Thyroid gland (tissue), 4 donors: ENCODE measurements around the gene STYK1. TPM values are rescaled to one million over a fixed set of nuclear protein-coding genes. Genes with fewer than 3 reads are reported as not detected.

Source experiments
- DNase-seq, 2 donors: peaks; one replicate each; pipeline ENCODE4 v3.0.0-alpha.2; 2019
- H3K27ac ChIP-seq, 3 donors: fragments of 200-600 bp; sonication (generic); 1 replicate in 2 of 3; 2 replicates in 1 of 3; pipeline ENCODE4 v1.5.1; 2016 to 2019; ENCODE audit warnings: mild to moderate bottlenecking in 1 of 3, moderate library complexity in 1 of 3
- H3K27me3 ChIP-seq: fragments of 200-600 bp; sonication (generic); one replicate; pipeline ENCODE4 v1.5.1; 2019
- H3K36me3 ChIP-seq, 2 donors: fragments of 200-600 bp; sonication (generic); one replicate each; pipeline ENCODE4 v1.5.1; 2016 to 2019
- H3K4me1 ChIP-seq, 2 donors: fragments of 200-600 bp; sonication (generic); one replicate each; pipeline ENCODE4 v1.5.1; 2017 to 2019
- H3K4me3 ChIP-seq, 3 donors: fragments of 200-600 bp; sonication (generic); replicated peaks in 1 of 3; 1 replicate in 2 of 3; 2 replicates in 1 of 3; pipeline ENCODE4 v1.5.1; 2016; ENCODE audit warnings: mild to moderate bottlenecking in 1 of 3
- H3K9me3 ChIP-seq: fragments of 200-600 bp; sonication (generic); one replicate; pipeline ENCODE4 v1.5.1; 2017
- POLR2A ChIP-seq, 2 donors: fragments of 450-650 bp; IDR thresholded peaks; one replicate each; pipeline ENCODE4 v1.6.1; 2017; ENCODE audit warnings: antibody characterized with exemption in 2 of 2, mild to moderate bottlenecking in 2 of 2, moderate library complexity in 1 of 2
- WGBS, 2 donors: methylation state at CpG; one replicate each; pipeline ENCODE4 v1.1.5; 2017; 5-methylcytosine and 5-hydroxymethylcytosine counted together
- intact Hi-C: fragments of 100-400 bp; cut with DNase I; formaldehyde crosslinking; loops from one replicate; pipeline ENCODE4 v1.15.1; 2023
- total RNA-seq, 4 donors: library from RNA; depleted of rRNA; stranded (reverse); fragments of >200 nt; gene quantifications; one replicate each; pipeline ENCODE4 v1.2.3, GENCODE V29; 2016
- TF ChIP-seq, protein P1 (sequence below), 6 experiments: fragments of 200-600 bp in 3 of 6; fragments of 450-650 bp in 3 of 6; sonication (generic) in 3 of 6; IDR thresholded peaks; one replicate each; pipeline ENCODE4 v1.5.1; 2016 to 2019; ENCODE audit warnings: antibody characterized with exemption in 6 of 6, mild to moderate bottlenecking in 2 of 6, inconsistent platforms in 1 of 6, moderate library complexity in 1 of 6

The STYK1 gene
- total RNA-seq, 4 donors from 2014 or later, result 0.40 TPM; not detected in 3

DNA sequence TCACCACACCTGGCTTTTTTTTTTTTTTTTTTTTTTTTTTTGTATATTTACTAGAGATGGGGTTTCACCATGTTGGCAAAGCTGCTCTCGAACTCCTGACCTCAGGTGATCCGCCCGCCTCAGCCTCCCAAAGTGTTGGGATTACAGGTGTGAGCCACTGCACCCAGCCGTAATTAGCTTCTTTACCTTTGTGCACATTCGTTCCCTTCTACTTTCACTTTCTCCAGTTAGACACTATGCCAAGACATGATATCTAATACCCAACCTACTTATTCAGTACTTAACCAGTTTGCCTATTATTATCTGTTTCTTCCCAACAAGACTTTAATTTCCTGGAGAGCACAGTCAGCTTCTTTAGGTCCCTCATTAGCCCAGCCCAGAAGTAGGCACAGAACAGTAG lies 5.3 kb downstream of the STYK1 start:
- DNase-seq, result no peak
- TF ChIP-seq, protein P1, sequence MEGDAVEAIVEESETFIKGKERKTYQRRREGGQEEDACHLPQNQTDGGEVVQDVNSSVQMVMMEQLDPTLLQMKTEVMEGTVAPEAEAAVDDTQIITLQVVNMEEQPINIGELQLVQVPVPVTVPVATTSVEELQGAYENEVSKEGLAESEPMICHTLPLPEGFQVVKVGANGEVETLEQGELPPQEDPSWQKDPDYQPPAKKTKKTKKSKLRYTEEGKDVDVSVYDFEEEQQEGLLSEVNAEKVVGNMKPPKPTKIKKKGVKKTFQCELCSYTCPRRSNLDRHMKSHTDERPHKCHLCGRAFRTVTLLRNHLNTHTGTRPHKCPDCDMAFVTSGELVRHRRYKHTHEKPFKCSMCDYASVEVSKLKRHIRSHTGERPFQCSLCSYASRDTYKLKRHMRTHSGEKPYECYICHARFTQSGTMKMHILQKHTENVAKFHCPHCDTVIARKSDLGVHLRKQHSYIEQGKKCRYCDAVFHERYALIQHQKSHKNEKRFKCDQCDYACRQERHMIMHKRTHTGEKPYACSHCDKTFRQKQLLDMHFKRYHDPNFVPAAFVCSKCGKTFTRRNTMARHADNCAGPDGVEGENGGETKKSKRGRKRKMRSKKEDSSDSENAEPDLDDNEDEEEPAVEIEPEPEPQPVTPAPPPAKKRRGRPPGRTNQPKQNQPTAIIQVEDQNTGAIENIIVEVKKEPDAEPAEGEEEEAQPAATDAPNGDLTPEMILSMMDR (IDR thresholded peaks at IDR 0.05), result no peak
- no peak overlapping the region for H3K27ac ChIP-seq
- 83 to 87% methylated on average over 5 of the region's 5 CpGs for WGBS, 2 donors
- no peaks in the 10 kb centered on the region for H3K9me3 ChIP-seq
- H3K27me3 ChIP-seq, result no peaks in the 10 kb centered on the region
- H3K4me3 ChIP-seq, result no peak overlapping the region
- H3K36me3 ChIP-seq, result no peaks in the 10 kb centered on the region
- H3K4me1 ChIP-seq, result peaks cover under 1 to 2% of the 10 kb centered on the region in 2 donors
- intact Hi-C loops, result no loop called here

DNA sequence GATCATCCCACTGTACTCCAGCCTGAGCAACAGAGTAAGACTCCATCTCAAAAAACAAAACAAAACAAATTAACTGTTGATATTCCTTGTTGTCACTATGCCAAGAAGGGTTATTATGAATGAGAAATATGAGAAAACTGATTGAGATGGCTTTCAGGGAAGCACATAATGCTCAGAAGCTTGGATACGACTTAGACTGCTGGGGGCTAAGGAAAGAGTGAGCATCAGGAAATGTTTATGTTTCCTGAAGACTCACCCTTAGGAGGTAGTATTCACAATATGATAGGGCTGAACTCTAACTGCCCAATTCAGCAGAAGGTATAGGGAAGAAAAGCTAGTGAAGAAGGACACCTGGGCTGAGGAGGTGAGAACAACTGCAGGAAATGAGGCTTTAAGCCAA lies 6.3 kb downstream of the STYK1 start:
- Histone ChIP-seq H3K4me3 (no peak overlapping the region), H3K27ac (no peak overlapping the region), H3K4me1 (no peaks in the 10 kb centered on the region), H3K27me3 (no peaks in the 10 kb centered on the region), H3K36me3 (no peaks in the 10 kb centered on the region), H3K9me3 (no peaks in the 10 kb centered on the region)
- DNase-seq, result no peak
- no peak for TF ChIP-seq POLR2A (IDR thresholded peaks at IDR 0.05)
- TF ChIP-seq, protein P1 (IDR thresholded peaks at IDR 0.05), result no peak
- intact Hi-C loops, result no loop called here
- 72 to 73% methylated on average over 1 of the region's 1 CpG for WGBS, 2 donors

DNA sequence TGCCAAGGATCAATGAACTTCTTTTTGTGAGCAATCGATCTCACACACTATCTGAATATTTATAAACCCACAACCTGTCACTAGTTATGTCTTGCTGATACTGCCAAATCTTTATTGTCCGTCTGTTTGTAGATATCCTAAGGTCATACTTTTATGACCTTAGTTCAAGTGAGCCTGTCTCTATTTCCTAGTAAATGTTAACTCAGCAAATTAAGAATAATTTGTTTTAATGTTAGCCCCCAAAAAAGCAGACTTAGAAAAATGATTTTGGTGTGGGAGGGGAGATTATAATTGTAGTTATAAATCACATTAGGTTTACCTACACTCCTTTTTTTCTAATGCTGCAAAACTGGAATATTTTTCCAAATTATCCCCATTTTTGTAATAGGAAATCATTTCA lies 9.4 kb downstream of the STYK1 start:
- no peak for DNase-seq
- Histone ChIP-seq H3K9me3 (no peaks in the 10 kb centered on the region), H3K27ac (no peak overlapping the region), H3K27me3 (no peaks in the 10 kb centered on the region), H3K4me3 (no peak overlapping the region), H3K36me3 (no peaks in the 10 kb centered on the region), H3K4me1 (no peaks in the 10 kb centered on the region)
- intact Hi-C loops, result no loop called here
- TF ChIP-seq POLR2A (IDR thresholded peaks at IDR 0.05), result no peak
- TF ChIP-seq, protein P1 (IDR thresholded peaks at IDR 0.05), result no peak
- 81 to 89% methylated on average over 2 of the region's 2 CpGs for WGBS, 2 donors

DNA sequence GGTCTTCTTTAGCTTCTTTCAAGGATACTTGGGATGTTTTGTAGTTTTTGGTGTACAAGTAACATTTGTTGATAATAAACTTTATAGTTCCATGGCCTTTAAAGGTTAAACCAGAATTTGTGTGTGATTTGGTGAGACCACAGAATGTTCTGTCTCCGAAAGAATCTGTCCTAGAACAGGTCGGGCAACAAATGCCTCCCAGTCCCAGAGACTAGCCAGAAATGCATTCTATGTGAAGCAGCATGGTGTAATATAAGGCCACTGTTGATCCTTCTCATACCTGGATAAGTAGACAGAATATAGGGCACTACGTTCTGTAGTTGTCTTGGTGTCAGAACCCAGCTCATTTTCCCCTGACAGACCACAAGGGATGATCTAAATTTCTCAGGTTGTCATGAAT lies 10.0 kb downstream of the STYK1 start:
- no peaks in the 10 kb centered on the region for H3K36me3 ChIP-seq
- no peak for DNase-seq
- intact Hi-C loops, result no loop called here

DNA sequence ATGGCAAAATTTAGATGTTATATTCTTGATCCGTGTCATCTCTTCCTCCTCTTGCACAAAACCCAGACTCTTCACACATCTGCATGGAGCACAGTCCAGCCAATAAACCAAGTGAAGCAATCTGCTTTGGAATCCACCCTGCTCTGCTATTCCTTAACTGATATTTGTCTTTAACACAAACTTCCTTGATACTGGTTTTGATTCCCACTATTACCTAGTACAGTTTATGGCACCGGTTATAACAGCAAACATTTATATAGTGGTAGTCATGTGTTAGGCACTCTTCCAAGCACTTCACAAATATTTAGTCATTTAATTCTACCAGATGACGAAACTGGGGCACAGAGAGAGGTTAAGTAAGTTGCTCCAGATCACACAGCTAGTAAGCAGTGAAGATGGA lies 12.5 kb downstream of the STYK1 start:
- Histone ChIP-seq H3K27ac (no peak overlapping the region), H3K27me3 (no peaks in the 10 kb centered on the region), H3K36me3 (no peaks in the 10 kb centered on the region), H3K9me3 (no peaks in the 10 kb centered on the region), H3K4me3 (no peak overlapping the region), H3K4me1 (no peaks in the 10 kb centered on the region)
- WGBS, 2 donors, result 75 to 79% methylated on average over 3 of the region's 3 CpGs
- no peak for DNase-seq
- TF ChIP-seq, protein P1 (IDR thresholded peaks at IDR 0.05), result no peak
- no peak for TF ChIP-seq POLR2A (IDR thresholded peaks at IDR 0.05)
- intact Hi-C loops, result no loop called here

More for the DNA sequence above, 10.0 kb downstream of the STYK1 start:
- no peaks in the 10 kb centered on the region for H3K9me3 ChIP-seq
- TF ChIP-seq, protein P1 (IDR thresholded peaks at IDR 0.05), result no peak
- TF ChIP-seq POLR2A (IDR thresholded peaks at IDR 0.05), result no peak
- H3K4me1 ChIP-seq, result no peaks in the 10 kb centered on the region
- no peak overlapping the region for H3K27ac ChIP-seq
- H3K27me3 ChIP-seq, result no peaks in the 10 kb centered on the region
- 84 to 85% methylated on average over 3 of the region's 3 CpGs for WGBS, 2 donors
- no peak overlapping the region for H3K4me3 ChIP-seq
